Jurkat, Clone E6-1 (cell line): ENCODE data around the gene LIMS2.

Experiments
- DNase-seq: peaks from one replicate; pipeline ENCODE4 v3.0.0-alpha.2; 2011; ENCODE audit warnings: low read depth, low spot score
- H3K4me3 ChIP-seq: 2 replicates; pipeline ENCODE4 v1.5.1; 2011; ENCODE audit warnings: mild to moderate bottlenecking, low read length, control low read depth, moderate library complexity

LIMS2 gene

DNA sequence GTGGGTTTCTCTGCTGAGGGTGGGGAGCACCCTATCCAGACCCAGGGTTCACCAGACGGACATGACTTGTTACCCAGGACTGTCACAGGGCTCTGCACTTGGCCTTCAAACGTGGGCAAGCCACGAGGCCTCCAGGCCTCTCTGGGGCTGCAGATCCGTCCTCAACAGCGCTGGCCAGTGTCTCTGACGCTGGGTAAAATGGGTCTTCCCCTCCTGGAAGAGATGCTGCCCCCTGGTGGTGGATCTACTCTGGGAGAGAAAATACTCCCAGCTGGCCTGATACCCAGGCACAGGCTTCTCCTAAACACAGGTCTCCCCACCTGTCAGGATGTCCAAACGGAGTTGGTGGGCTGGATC lies 25.7 kb downstream of the LIMS2 start:
- H3K4me3 ChIP-seq, result no peak overlapping the region
- peak; percentile 77 for DNase-seq

- H3K4me3 ChIP-seq, result no peak overlapping the region
- no peak for DNase-seq
These were observed 26.2 kb downstream of the LIMS2 start for GRCh38 chr2:127649100-127649611.

- DNase-seq, result no peak
- no peak overlapping the region for H3K4me3 ChIP-seq
These were observed 27.0 kb downstream of the LIMS2 start for GRCh38 chr2:127648321-127648720.

DNA sequence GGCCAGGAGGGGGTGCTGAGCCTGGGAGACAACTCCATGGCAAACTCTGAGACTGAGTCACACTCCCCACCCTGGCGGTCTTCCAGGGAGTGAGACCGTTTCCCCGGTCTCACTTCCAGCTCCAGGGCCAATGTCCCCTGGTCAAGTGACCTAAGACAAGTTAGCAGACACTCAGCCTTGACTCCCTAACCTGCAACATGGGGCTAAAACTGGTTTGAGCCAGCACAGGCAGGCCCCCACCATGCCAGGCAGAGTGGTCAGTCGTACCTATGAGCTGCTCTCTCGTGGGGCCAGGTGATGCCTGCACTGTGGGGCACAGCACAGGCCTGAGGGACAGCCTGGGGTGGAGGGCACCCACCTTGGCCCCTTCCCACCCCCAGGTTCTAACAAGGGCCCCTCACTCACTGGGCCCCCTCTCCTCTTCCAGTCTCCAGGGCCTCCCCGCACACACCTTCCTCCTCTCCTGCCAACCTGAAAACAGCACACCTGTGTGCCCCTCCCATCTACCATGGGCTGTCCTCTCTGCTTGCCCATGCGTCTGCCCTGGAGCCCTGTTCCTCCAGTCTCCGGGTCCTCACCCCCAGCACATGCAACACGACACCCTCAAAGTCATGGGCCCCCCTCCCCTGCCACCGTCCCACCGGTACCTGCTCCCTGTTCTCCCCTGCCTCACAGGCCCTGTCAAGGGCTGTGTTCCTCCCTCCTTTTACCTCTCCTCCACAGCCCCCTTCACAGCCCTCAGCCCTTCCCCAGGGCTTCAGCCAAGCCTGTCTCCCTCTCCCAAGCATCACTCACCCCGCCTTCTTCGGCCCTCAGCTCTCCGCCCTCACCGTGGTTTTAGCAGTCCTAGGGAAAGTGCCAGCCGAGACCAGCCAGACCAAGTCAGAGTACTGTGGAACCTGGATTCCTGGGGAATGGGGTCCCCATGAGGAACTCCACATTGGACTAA lies 27.8 kb downstream of the LIMS2 start:
- no peak overlapping the region for H3K4me3 ChIP-seq
- no peak for DNase-seq

GRCh38 chr2:127646487-127647241 lies 28.7 kb downstream of the LIMS2 start:
- DNase-seq, result no peak
- no peak overlapping the region for H3K4me3 ChIP-seq

GRCh38 chr2:127645395-127646291 lies 29.7 kb downstream of the LIMS2 start, which contains the start of gene GPR17:
GPR17 (plus strand) TSS chr2:127646153; CDS start chr2:127650736, 4,583 bp downstream.
- DNase-seq, result no peak
- no peak within 1 kb of the TSS for H3K4me3 ChIP-seq

DNA sequence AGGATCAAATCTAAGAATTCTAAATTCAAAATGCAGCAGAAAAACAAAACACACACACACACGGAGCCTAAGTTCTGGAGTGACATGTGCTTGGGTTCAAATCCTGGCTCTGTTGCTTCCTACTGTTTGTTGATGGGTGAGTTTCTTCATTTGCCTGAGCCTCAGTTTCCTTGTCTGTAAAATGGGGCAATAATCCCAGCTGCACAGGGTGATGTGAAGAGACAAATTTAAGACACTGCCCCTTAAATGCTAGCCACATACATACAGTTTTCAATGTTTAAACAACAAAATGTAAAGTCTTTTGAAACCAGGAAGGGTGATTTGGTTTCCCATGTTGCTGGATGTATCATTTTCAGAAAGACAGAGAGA lies 30.3 kb downstream of the LIMS2 start:
- DNase-seq, result no peak
- H3K4me3 ChIP-seq, result no peak overlapping the region

DNA sequence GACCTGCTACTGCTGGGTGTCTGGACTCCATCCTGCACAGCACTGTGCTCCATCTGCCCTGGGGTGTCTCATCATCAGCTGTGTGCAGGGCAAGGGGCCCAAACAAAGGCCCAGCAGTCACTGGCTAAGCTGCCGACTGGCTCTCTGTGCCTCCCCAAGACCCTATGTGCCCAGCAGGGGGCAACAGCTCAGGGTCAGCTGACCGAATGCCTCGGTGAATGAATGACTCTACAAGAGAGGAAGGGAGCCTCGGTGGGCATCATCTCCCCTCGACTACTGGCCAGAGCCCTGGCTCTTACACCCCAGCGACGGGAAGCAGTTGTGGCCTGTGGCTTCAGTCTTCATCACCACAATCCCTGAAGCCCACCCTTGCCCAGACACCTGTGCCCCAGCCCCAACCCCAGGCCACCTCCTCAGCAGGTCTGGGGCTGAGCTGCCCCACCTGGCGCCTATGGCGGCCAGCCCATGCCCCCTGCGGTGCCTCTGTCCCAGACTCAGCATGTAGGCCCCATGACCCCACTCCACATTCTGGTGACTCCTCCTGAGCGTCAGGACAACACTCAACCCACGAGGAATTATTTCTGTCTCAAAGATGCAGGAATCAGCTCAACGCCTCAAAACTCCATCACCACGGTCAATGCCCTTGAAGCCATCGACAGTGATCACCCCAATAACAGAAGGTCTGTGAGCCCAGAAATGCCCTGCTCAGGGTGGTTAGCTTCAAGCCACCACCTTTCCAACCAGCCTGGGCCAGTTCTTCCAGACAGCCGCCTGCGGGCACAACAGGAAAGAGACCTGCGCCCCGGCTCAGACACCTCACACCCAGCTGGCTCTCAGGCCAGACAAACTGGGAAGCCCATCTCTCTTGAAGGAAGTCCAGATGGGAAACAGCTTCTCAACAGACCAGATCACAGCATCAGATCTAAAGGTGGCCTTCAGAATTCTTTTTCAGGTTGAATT lies 31.0 kb downstream of the LIMS2 start:
- no peak for DNase-seq

GRCh38 chr2:127643439-127644065 lies 31.8 kb downstream of the LIMS2 start:
- DNase-seq, result no peak
- no peak overlapping the region for H3K4me3 ChIP-seq

More for the DNA sequence above, 31.0 kb downstream of the LIMS2 start:
- no peak overlapping the region for H3K4me3 ChIP-seq

GRCh38 chr2:127642706-127643438 lies 32.5 kb downstream of the LIMS2 start:
- no peak for DNase-seq
- H3K4me3 ChIP-seq, result no peak overlapping the region

GRCh38 chr2:127641846-127642507 lies 33.4 kb downstream of the LIMS2 start:
- DNase-seq, result peak; percentile 84
- H3K4me3 ChIP-seq, result peak overlapping the region; percentile 61

DNA sequence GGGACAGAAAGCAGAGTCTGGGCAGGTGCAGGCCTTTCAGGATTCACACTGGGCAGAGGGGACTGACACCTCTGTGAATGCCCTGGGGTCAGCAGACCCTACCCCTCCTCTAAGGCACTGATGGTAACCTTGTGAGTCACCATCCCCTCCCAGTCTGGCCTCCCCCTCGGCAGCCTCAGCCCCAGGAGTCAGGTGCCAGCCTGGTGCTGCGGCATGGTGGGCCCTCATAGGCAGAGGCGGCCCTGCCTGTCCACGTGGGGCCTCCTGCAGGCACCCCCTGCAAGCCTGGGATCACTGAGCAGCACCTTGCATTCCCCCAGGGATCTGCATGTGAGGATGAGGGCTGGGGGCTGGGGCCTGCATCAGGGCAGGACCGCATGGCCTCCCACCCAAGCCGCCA lies 34.2 kb downstream of the LIMS2 start:
- H3K4me3 ChIP-seq, result peak overlapping the region; percentile 61
- no peak for DNase-seq

DNA sequence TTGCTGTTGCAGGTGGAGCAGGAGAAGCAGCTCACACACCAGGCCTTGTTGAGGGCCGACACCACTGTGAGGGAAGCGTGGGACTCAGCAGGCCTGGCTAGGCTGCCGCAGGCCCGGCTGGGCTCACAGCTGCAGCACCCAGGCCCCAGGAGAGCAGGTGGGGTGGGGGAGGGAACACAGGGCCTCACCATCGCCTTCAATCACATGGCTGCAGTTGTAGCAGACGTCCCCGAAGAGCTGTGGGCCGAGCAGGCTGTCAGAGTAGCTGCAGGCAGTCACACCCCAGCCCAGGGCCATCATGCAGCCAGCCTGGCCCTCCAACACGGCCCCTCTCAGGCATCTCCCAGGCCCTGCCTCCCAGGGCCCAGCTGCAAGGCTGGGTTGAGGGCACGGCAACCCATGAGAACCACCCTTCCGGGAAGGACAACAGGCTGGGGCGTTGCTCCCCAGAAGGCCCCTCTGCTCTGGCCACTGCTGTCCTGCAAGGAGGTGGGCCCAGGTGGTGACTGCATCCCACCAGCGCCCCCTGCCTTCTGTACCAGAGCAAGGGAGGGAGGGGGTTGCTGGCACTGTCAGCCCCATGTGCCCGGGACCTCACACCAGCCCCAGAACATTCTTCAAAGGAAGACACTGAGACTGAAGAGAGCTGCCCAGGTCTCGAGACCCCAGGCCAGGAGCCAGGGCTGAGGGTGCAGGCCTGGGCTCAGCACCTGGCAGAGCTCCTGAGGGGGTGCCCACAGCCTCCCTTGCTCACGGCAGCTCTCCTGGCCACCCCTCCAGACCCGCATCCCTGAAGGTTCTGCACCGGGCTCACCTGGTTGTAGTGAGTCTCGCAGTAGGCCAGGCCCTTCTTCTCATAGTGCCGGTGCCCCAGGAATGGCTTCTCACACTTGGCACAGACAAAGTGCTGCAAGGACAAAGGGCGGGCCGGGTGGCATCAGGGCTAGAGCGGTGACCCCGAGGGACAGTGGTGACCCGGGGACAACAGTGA lies 35.0 kb downstream of the LIMS2 start:
- DNase-seq, result peak; percentile 85
- peak overlapping the region; percentile 61 for H3K4me3 ChIP-seq

DNA sequence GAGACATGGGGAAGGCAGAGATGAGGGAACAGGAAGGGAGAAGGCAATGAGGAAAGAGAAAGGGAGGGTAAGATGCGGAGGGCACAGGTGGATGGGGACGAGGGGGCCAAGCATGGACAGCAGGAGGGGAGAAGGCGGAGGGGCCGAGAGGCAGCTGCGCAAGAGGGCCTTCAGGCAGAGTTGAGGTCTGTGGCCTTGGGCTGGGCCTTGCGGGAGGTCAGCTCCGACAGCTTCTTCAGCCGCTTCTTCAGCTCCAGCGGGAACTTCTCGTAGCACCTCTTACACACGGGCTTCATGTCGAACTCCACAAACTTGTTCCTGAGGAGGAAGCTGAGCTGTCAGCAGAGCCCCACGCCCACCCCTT lies 36.2 kb downstream of the LIMS2 start:
- H3K4me3 ChIP-seq, result no peak overlapping the region
- DNase-seq, result no peak

DNA sequence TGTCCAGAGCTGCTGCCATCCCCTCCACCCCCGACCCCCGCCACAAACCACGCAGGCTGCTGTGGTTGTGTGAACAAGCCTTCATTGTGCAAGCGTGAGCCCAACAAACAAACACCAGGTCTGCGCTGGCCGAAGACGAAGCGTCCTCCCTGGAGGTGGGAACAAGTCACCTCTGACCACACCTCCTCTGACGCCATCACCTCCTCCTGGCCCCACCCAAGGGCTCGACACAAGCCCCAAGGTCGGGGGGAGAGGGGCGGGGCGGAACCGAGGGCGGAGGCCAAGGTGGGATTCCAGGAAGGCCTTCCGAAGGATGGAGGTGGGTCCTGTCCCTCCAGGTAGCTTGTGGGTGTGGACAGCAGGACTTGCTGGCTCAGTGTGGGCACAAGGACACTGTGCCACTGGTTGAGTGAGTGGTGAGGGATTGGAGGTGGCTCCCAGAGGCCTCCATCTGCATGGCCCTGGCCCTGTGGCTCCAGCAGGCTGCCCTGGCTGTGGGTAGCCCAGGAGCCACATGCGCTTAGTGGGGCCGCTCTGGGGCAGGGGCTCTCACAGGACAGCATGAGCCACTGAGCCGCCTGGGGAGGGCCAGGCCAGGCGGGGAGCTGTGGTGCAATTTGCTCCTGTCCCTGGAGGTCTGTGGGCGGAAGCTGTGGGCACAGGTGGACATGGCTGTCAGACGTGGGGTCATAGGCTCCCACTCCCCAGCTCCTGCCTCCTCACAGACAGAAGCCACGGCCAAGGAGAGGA lies 36.8 kb downstream of the LIMS2 start:
- no peak overlapping the region for H3K4me3 ChIP-seq
- DNase-seq, result no peak
